ENCODE results near the gene OR10A2.
"Not testable (repeated sequence)": the region's sequence is repeated elsewhere in the genome, so short reads cannot be mapped to it uniquely, and the experiment has no call there.

The OR10A2 gene

DNA sequence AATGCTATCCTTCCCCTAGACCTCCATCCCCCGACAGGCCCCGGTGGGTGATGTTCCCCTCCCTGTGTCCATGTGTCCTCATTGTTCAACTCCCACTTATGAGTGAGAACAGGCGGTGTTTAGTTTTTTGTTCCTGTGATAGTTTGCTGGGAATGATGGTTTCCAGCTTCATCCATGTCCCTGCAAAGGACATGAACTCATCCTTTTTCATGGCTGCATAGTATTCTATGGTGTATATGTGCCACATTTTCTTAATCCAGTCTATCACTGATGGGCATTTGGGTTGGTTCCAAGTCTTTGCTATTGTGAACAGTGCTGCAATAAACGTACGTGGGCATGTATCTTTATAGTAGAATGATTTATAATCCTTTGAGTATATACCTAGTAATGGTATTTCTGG lies 24.9 kb downstream of the OR10A2 start:
- not testable (repeated sequence) for DNase-seq (ENCODE audit: low read depth, low spot score)

DNA sequence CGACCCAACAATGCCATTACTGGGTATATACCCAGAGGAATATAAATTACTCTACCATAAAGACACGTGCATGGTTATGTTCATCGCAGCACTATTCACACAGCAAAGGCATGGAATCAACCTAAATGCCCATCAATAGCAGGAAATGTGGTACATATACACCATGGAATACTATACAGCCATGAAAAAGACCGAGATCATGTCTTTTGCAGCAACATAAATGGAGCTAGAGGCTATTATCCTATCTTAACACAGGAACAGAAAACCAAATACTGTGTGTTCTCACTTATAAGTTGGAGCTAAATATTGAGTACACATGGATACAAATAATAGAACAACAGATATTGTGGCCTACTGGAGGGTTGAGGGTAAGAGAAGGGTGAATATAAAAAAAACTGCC lies 26.0 kb downstream of the OR10A2 start:
- no peak for DNase-seq (ENCODE audit: low read depth, low spot score)

DNA sequence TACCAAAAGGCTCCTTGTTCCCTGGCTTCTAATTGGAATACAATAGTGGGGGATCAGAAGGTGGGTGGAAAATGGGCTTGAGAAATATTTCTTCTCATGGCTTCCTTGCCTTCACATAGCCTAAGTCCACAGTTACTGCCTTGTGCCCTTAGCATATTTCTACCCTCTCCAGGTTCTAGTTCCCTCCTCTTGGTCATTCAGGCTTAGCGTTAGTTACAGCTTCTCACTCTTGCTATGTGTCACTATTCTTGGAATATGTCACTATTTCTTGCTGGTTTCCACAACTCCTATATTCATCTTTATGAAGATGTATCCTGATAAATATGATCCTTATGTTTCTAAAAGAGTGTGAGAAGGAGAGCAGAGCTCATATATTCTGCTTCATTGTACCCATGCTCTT lies 27.0 kb downstream of the OR10A2 start:
- no peak for DNase-seq (ENCODE audit: low read depth, low spot score)

DNA sequence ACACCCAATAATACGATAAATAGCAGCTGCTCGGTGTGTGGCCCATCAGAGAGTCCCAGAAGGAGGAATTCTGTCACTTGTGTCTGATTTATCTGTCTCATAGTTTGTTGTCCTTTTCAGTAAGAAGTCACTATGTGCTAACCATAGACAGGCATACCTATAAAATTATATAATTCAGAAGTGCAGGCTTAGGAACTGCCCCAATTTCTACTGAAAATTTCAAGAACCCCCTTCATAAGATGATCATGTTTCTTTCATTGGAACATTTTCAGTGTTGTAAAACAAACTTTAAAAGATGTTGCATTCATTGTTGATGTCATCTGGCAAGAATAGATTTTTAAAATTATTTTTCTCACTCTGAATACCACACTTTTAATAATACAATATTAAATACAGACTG lies 29.5 kb downstream of the OR10A2 start, which contains the start of gene OR2D2:
TSS of gene OR2D2 (minus strand) at position 101 of the 400 bp plus-strand sequence. CDS start at position 101, 0 bp downstream.
- no peak for DNase-seq (ENCODE audit: low read depth, low spot score)

DNA sequence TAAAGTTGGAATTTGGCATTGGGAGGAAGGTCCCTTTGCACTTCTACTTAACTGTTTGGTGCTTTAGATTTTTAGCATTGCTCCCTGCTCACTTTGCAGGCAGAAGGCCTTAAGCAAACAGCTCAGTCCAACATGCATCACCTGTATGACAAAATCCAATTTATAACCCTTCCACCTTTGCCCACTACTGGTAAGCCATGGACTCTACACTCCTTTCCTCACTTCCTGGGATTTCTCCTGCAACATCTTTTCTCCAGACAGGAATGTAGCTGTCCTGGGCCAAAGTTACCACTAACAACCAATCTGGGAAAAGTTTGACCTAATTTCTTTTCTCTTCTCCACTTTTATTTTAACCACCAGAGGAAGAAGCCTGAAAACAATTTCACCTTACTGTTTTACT lies 31.2 kb downstream of the OR10A2 start:
- no peak for DNase-seq (ENCODE audit: low read depth, low spot score)

DNA sequence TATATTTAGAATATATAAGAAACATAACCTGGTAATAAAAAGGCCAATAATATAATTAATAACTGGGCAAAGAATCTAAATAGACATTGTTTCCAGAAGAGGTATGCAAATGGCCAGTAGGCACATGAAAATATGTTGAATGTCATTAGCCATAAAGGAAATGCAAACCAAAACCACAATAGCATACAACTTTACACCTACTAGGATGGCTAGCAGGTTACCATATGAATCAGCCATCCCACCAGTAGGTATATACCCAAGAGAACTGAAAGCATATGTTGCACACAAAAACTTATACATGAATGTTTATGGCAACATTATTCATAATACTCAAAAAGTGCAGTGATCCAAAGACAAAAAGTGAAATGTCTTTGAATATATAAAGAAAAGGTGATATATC lies 32.2 kb downstream of the OR10A2 start:
- no peak for DNase-seq (ENCODE audit: low read depth, low spot score)

DNA sequence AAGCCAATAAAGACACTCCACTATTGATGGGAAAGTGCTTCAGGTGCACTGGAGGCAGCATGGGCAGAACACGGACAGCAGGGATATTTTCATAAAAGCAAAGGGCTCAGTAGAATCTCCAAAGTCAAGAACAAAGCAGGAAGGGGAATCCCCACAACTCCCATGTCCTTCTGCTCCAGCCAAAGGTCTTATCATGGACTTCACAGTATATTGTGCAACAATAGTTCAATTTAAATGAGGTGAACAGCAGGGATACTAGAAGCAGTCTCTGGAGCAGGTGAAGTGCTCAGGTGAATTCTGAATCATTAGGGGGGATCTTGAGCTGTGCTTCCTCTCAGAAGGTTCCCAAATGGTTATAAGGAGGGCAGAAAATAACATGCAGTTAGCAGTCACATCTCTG lies 36.1 kb downstream of the OR10A2 start:
- no peak for DNase-seq (ENCODE audit: low read depth, low spot score)

DNA sequence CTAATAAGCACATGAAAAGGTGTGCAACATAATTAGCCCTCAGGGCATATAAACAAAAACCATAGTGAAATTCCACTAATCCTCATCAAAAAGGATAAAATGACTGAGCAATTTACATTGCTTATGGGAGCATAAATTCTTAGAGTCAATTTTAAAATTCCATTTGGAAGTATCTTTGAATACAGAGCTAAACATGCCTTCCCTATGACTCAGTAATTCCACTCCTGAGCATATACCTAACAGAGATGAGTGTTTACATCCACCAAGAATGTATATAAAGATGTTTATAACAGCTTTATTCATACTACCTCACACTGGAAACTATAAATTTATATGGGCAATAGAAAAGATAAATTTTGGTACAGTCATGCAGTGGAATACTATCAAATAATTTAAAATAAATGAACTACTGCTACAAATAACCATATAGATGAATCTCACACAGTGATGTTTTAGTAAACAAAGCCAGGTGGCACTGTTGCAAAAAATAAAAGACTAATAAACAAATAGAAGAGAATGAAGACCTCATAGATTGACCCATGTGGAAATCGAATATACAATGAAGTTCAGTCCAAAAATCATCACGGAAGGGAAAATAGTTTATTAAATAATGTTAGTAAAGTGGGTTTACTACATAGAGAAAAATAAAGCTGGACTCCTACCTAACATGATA lies 37.6 kb downstream of the OR10A2 start:
- DNase-seq (ENCODE audit: low read depth, low spot score) = no peak

DNA sequence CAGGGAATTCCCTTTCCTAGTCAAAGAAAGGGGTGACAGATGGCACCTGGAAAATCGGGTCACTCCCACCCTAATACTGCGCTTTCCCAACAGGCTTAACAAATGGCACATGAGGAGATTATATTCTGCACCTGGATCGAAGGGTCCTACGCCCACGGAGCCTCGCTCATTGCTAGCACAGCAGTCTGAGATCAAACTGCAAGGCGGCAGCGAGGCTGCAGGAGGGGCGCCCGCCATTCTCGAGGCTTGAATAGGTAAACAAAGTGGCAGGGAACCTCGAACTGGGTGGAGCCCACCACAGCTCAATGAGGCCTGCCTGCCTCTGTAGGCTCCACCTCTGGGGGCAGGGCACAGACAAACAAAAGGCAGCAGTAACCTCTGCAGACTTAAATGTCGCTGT lies 41.9 kb downstream of the OR10A2 start:
- not testable (repeated sequence) for DNase-seq (ENCODE audit: low read depth, low spot score)

DNA sequence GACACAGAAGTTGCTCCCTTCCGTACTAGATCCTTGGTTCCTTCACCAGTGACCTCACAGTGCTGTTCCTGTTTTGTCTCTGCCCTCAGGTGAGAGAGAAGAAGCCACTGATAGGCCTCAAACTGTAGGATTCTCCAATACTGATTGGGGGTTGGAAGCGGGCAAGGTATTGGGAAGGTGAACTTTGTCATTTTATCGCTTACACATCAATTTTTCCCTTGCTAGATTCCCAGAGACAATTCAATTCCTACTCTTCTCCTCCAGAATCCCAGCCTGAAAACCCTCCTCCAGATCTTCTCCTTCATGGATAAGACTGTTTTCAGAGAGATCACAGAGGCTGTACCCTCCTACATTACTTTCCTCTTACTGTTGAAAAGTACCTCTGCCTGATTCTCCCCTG lies 48.5 kb downstream of the OR10A2 start:
- no peak for DNase-seq (ENCODE audit: low read depth, low spot score)

DNA sequence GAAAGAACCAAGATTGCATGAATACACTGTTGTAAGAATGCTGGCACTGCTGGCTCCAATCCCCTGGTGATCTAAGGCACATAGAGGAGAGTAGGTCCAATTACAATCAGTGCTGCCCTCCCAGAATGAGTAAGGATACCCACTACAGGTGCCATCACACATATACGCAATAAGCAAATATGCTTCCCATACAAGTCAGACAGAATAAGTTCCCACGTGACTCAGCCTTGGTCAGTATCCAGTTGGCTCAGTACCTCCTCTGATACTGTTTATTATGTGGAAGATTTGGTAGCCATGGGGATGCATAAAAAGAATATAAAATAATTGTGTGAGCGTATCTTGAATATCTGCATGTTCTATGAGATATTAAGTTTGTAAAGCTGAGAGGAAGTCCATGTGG lies 49.1 kb downstream of the OR10A2 start:
- DNase-seq (ENCODE audit: low read depth, low spot score) = peak; percentile 5

DNA sequence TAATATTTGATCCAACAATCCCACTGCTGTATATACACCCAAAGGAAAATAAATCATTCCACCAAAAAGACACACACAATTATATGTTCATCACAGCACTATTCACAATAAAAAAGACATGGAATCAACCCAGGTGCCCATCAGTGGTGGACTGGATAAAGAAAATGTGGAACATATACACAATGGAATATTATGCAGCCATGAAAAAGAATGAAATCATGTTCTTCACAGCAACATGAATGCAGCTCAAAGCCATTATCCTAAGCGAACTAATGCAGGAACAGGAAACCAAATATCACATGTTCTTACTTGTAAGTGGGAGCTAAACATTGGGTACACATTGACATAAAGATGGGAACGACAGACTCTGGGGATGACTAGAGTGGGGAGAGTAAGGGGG lies 56.8 kb downstream of the OR10A2 start:
- DNase-seq (ENCODE audit: low read depth, low spot score) = no peak

DNA sequence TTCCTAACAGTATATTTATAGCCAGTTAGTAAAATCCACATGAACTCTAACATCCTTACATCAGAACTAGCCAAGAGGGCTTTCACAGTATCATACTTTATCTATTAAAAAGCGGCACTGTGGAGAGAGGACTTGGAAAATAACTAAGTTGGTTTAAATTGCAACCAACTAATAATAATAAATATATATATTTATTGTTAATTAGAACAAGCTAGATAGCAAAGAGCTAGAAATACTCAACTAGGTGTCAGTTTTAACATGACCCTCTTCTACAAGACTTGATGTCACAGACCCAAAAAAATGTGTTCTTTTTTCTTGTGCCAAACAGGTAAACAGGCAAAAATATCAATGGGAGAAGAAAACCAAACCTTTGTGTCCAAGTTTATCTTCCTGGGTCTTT lies 57.8 kb downstream of the OR10A2 start, which contains the start of gene OR2D3:
TSS of gene OR2D3 (plus strand) at position 301 of the 400 bp plus-strand sequence. CDS start at position 301, 0 bp downstream.
- no peak for DNase-seq (ENCODE audit: low read depth, low spot score)

Measured in astrocyte of the hippocampus (primary cell).